Adrenal gland (tissue), 5 donors: ENCODE results near the gene GSAP.

ENCODE experiments used
- CTCF ChIP-seq, 6 experiments: fragments of 450-650 bp in 4 of 6; fragments of 200-600 bp in 2 of 6; sonication (generic) in 1 of 6; IDR thresholded peaks; 1 replicate in 5 of 6; 2 replicates in 1 of 6; pipeline versions ENCODE4 v1.5.1 to v1.8.0; 2016 to 2021; ENCODE audit warnings: antibody characterized with exemption in 6 of 6, mild to moderate bottlenecking in 2 of 6, moderate library complexity in 1 of 6
- POLR2A ChIP-seq, 2 donors: fragments of 450-650 bp; IDR thresholded peaks; one replicate each; pipeline ENCODE4 v1.6.1; 2017; ENCODE audit warnings: antibody characterized with exemption in 2 of 2, mild to moderate bottlenecking in 2 of 2, moderate library complexity in 1 of 2
- donor health status: DM: no; HTN: no; CAD: no.

- TF ChIP-seq CTCF (IDR thresholded peaks at IDR 0.05), result no peak
- no peak for TF ChIP-seq POLR2A (IDR thresholded peaks at IDR 0.05)
These were observed 95.4 kb downstream of the GSAP start for GRCh38 chr7:77320714-77321113.
